ENCODE measurements around the gene HYKK. TPM values are rescaled to one million over a fixed set of nuclear protein-coding genes. Genes with fewer than 3 reads are reported as not detected.

Gene HYKK
- total RNA-seq, 1 donor from 2014 or later = 1.3 TPM

DNA sequence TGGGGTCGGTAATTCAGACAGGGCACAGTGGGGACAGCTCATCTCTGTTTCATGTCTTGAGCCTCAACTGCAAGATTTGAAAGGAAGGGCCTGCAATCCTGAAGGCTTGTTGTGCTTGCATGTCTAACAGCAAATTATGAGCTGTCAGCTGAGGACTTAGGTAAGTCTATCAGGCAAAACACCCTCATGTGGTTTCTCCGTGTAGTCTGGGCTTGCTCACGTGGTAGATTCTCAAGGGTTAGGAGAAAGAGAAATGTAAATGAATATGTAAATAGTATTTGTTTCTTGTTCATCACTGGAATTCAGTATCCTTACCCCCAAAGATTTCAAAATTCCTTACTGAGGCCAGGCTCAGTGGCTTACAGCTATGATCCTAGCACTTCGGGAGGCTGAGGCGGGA lies 30.1 kb upstream of the HYKK start:
- TF ChIP-seq CTCF (IDR thresholded peaks at IDR 0.05; ENCODE audit: unreplicated experiment) = no peak
- DNase-seq (ENCODE audit: low spot score) = no peak
- Mint-ChIP-seq H3K36me3 (ENCODE audit: low read depth, unreplicated experiment) (peaks cover 11% of the 10 kb centered on the region), H3K27ac (ENCODE audit: unreplicated experiment) (no peak overlapping the region), H3K4me3 (ENCODE audit: unreplicated experiment) (peak overlapping the region; percentile 16), H3K4me1 (ENCODE audit: unreplicated experiment) (no peaks in the 10 kb centered on the region), H3K9me3 (ENCODE audit: unreplicated experiment) (no peaks in the 10 kb centered on the region), H3K27me3 (ENCODE audit: unreplicated experiment) (no peaks in the 10 kb centered on the region)

- no peak overlapping the region for H3K4me3 Mint-ChIP-seq (ENCODE audit: unreplicated experiment)
- H3K9me3 Mint-ChIP-seq (ENCODE audit: unreplicated experiment) = no peaks in the 10 kb centered on the region
- H3K36me3 Mint-ChIP-seq (ENCODE audit: low read depth, unreplicated experiment) = peaks cover 17% of the 10 kb centered on the region
- no peaks in the 10 kb centered on the region for H3K27me3 Mint-ChIP-seq (ENCODE audit: unreplicated experiment)
- DNase-seq (ENCODE audit: low spot score) = no peak
- H3K4me1 Mint-ChIP-seq (ENCODE audit: unreplicated experiment) = no peaks in the 10 kb centered on the region
- no peak overlapping the region for H3K27ac Mint-ChIP-seq (ENCODE audit: unreplicated experiment)
- no peak for TF ChIP-seq CTCF (IDR thresholded peaks at IDR 0.05; ENCODE audit: unreplicated experiment)
These were observed 27.7 kb upstream of the HYKK start for GRCh38 chr15:78479650-78480049.

GRCh38 chr15:78481917-78482316 lies 25.5 kb upstream of the HYKK start:
- no peak for TF ChIP-seq CTCF (IDR thresholded peaks at IDR 0.05; ENCODE audit: unreplicated experiment)
- Mint-ChIP-seq H3K4me3 (ENCODE audit: unreplicated experiment) (no peak overlapping the region), H3K9me3 (ENCODE audit: unreplicated experiment) (no peaks in the 10 kb centered on the region), H3K4me1 (ENCODE audit: unreplicated experiment) (no peaks in the 10 kb centered on the region), H3K36me3 (ENCODE audit: low read depth, unreplicated experiment) (peaks cover 22% of the 10 kb centered on the region), H3K27me3 (ENCODE audit: unreplicated experiment) (no peaks in the 10 kb centered on the region), H3K27ac (ENCODE audit: unreplicated experiment) (peak overlapping the region; percentile 68)
- no peak for DNase-seq (ENCODE audit: low spot score)

GRCh38 chr15:78492872-78493271 lies 14.5 kb upstream of the HYKK start:
- Mint-ChIP-seq H3K4me1 (ENCODE audit: unreplicated experiment) (no peaks in the 10 kb centered on the region), H3K27ac (ENCODE audit: unreplicated experiment) (no peak overlapping the region), H3K36me3 (ENCODE audit: low read depth, unreplicated experiment) (peaks cover 18% of the 10 kb centered on the region)

DNA sequence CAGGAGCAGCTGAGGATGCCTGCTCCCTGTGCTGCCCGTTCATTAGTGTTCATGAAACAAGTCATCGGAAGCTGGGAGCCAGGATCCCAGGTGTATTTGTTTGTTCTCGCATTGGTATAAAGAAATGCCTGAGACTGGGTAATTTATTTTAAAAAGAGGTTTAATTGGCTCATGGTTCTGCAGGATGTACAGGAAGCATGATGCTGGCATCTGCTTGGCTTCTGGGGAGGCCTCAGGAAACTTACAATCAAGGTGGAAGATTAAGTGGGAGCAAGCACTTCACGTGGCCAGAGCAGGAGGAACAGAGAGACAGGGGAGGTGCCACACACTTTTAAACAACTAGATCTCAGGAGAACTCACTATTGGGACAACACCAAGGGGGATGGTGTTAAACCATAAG lies 5.5 kb upstream of the HYKK start:
- peaks cover 27% of the 10 kb centered on the region for H3K36me3 Mint-ChIP-seq (ENCODE audit: low read depth, unreplicated experiment)
- no peak overlapping the region for H3K27ac Mint-ChIP-seq (ENCODE audit: unreplicated experiment)
- H3K27me3 Mint-ChIP-seq (ENCODE audit: unreplicated experiment) = peaks cover 4% of the 10 kb centered on the region
- no peaks in the 10 kb centered on the region for H3K9me3 Mint-ChIP-seq (ENCODE audit: unreplicated experiment)
- TF ChIP-seq CTCF (IDR thresholded peaks at IDR 0.05; ENCODE audit: unreplicated experiment) = no peak
- H3K4me3 Mint-ChIP-seq (ENCODE audit: unreplicated experiment) = peak overlapping the region; percentile 37
- peaks cover 1% of the 10 kb centered on the region for H3K4me1 Mint-ChIP-seq (ENCODE audit: unreplicated experiment)
- DNase-seq (ENCODE audit: low spot score) = no peak

More at GRCh38 chr15:78492872-78493271, 14.5 kb upstream of the HYKK start:
- Mint-ChIP-seq H3K9me3 (ENCODE audit: unreplicated experiment) (no peaks in the 10 kb centered on the region), H3K4me3 (ENCODE audit: unreplicated experiment) (no peak overlapping the region), H3K27me3 (ENCODE audit: unreplicated experiment) (no peaks in the 10 kb centered on the region)
- no peak for DNase-seq (ENCODE audit: low spot score)
- TF ChIP-seq CTCF (IDR thresholded peaks at IDR 0.05; ENCODE audit: unreplicated experiment) = no peak

Measured in endothelial cell (in vitro differentiated cells).